IgD-negative memory B cell (primary cell): Measurements from ENCODE around the gene FARSA. TPM values are rescaled to one million over a fixed set of nuclear protein-coding genes. Genes with fewer than 3 reads are reported as not detected.
"Not testable (repeated sequence)": the region's sequence is repeated elsewhere in the genome, so short reads cannot be mapped to it uniquely, and the experiment has no call there.

Source experiments
- H3K27ac Mint-ChIP-seq, 3 donors: one replicate each; pipeline ENCODE4 v1.8.0; 2020 to 2022; ENCODE audit warnings: mild to moderate bottlenecking in 3 of 3, mixed read lengths in 3 of 3, moderate library complexity in 1 of 3
- H3K27me3 Mint-ChIP-seq: one replicate; pipeline ENCODE4 v1.8.0; 2021; ENCODE audit warnings: mixed read lengths
- H3K36me3 Mint-ChIP-seq: one replicate; pipeline ENCODE4 v1.8.0; 2020; ENCODE audit warnings: mild to moderate bottlenecking, mixed read lengths
- H3K4me1 Mint-ChIP-seq, 3 donors: one replicate each; pipeline ENCODE4 v1.8.0; 2020 to 2022; ENCODE audit warnings: mixed read lengths in 3 of 3, mild to moderate bottlenecking in 1 of 3
- H3K4me3 Mint-ChIP-seq, 4 donors: one replicate each; pipeline ENCODE4 v1.8.0; 2020 to 2022; ENCODE audit warnings: mild to moderate bottlenecking in 4 of 4, mixed read lengths in 4 of 4, moderate library complexity in 3 of 4
- H3K9me3 Mint-ChIP-seq, 3 donors: one replicate each; pipeline ENCODE4 v1.8.0; 2020 to 2021; ENCODE audit warnings: mixed read lengths in 3 of 3, mild to moderate bottlenecking in 1 of 3
- polyA plus RNA-seq: library from polyadenylated mRNA; unstranded; fragments of 300-500 nt; fragmentation: Illumina TruSeq; gene quantifications from one replicate; pipeline ENCODE4 v1.2.3, GENCODE V29; 2021

The FARSA gene
- polyA plus RNA-seq, 1 donor from 2014 or later: 56.8 TPM

- H3K4me3 Mint-ChIP-seq: no peak overlapping the region
- H3K9me3 Mint-ChIP-seq: no peaks in the 10 kb centered on the region
- no peaks in the 10 kb centered on the region for H3K27me3 Mint-ChIP-seq
- peaks cover under 1% of the 10 kb centered on the region for H3K36me3 Mint-ChIP-seq
- H3K4me1 Mint-ChIP-seq: no peaks in the 10 kb centered on the region
- no peak overlapping the region for H3K27ac Mint-ChIP-seq
Measured at GRCh38 chr19:12899891-12900518, 33.5 kb downstream of the FARSA start.

GRCh38 chr19:12896460-12896859, 37.1 kb downstream of the FARSA start:
- Mint-ChIP-seq H3K4me3 (no peak overlapping the region), H3K9me3 (no peaks in the 10 kb centered on the region), H3K27me3 (no peaks in the 10 kb centered on the region), H3K36me3 (peaks cover 4% of the 10 kb centered on the region), H3K27ac (no peak overlapping the region), H3K4me1 (peaks cover 0 to 7% (median 3%) of the 10 kb centered on the region in 3 donors)

- Mint-ChIP-seq H3K36me3 (peaks cover 6% of the 10 kb centered on the region), H3K9me3 (no peaks in the 10 kb centered on the region), H3K27ac (peak overlapping the region in 1 of 3 donors; percentile 66), H3K4me1 (peaks cover 14 to 19% (median 14%) of the 10 kb centered on the region in 3 donors), H3K27me3 (no peaks in the 10 kb centered on the region), H3K4me3 (peak overlapping the region in 3 of 4 donors; percentile 67 to 74 (median 73))
Measured at GRCh38 chr19:12893582-12893981, 39.9 kb downstream of the FARSA start.

- peak overlapping the region; percentile 94 to 97 (median 97) for H3K27ac Mint-ChIP-seq
- H3K4me3 Mint-ChIP-seq: peak overlapping the region; percentile 96 to 100 (median 100)
- H3K27me3 Mint-ChIP-seq: no peaks in the 10 kb centered on the region
- H3K36me3 Mint-ChIP-seq: peaks cover 6% of the 10 kb centered on the region
- no peaks in the 10 kb centered on the region for H3K9me3 Mint-ChIP-seq
- peaks cover 14 to 19% (median 17%) of the 10 kb centered on the region in 3 donors for H3K4me1 Mint-ChIP-seq
Measured at GRCh38 chr19:12891553-12892021, 41.9 kb downstream of the FARSA start.

GRCh38 chr19:12890787-12891552, 42.5 kb downstream of the FARSA start, which contains the start of gene GCDH:
TSS of gene GCDH (plus strand) at chr19:12891160. CDS start at chr19:12891305, 145 bp downstream.
- peak within 1 kb of the TSS; percentile 94 to 97 (median 97) for H3K27ac Mint-ChIP-seq
- no peaks in the 10 kb centered on the region for H3K27me3 Mint-ChIP-seq
- H3K4me1 Mint-ChIP-seq: peaks cover 14 to 19% (median 19%) of the 10 kb centered on the region in 3 donors

GRCh38 chr19:12890299-12890786, 43.2 kb downstream of the FARSA start:
- H3K4me3 Mint-ChIP-seq: peak overlapping the region; percentile 96 to 100 (median 100)
- H3K36me3 Mint-ChIP-seq, H3K9me3 Mint-ChIP-seq, H3K27me3 Mint-ChIP-seq: not testable (repeated sequence)
- peaks cover 14 to 19% (median 19%) of the 10 kb centered on the region in 3 donors for H3K4me1 Mint-ChIP-seq
- H3K27ac Mint-ChIP-seq: peak overlapping the region; percentile 94 to 97 (median 97)

More at GRCh38 chr19:12890787-12891552, 42.5 kb downstream of the FARSA start, which contains the start of gene GCDH:
- Mint-ChIP-seq H3K4me3 (peak within 1 kb of the TSS; percentile 96 to 100 (median 100)), H3K36me3 (peaks cover 6% of the 10 kb centered on the region), H3K9me3 (no peaks in the 10 kb centered on the region)

GRCh38 chr19:12888006-12888603, 45.4 kb downstream of the FARSA start:
- no peaks in the 10 kb centered on the region for H3K27me3 Mint-ChIP-seq
- peak overlapping the region in 1 of 3 donors; percentile 10 for H3K27ac Mint-ChIP-seq
- H3K36me3 Mint-ChIP-seq: peaks cover 2% of the 10 kb centered on the region
- peak overlapping the region in 3 of 4 donors; percentile 39 to 72 (median 47) for H3K4me3 Mint-ChIP-seq
- no peaks in the 10 kb centered on the region for H3K9me3 Mint-ChIP-seq
- peaks cover 18 to 24% (median 23%) of the 10 kb centered on the region in 3 donors for H3K4me1 Mint-ChIP-seq

- Mint-ChIP-seq H3K4me3 (peak within 1 kb of the TSS in 3 of 4 donors; percentile 72 to 83 (median 78)), H3K27ac (peak within 1 kb of the TSS in 2 of 3 donors; percentile 42 to 50), H3K27me3 (no peaks in the 10 kb centered on the region), H3K4me1 (peaks cover 18 to 24% (median 23%) of the 10 kb centered on the region in 3 donors), H3K36me3 (peaks cover 2% of the 10 kb centered on the region), H3K9me3 (peaks cover 0 to 6% (median 0%) of the 10 kb centered on the region in 3 donors)
Measured at GRCh38 chr19:12886969-12887747, 46.4 kb downstream of the FARSA start, which contains the start of gene KLF1. TSS of gene KLF1 (minus strand) at chr19:12887201. CDS start at chr19:12887140, 61 bp downstream.

- Mint-ChIP-seq H3K9me3 (peaks cover 0 to 7% (median 0%) of the 10 kb centered on the region in 3 donors), H3K27ac (peak overlapping the region in 2 of 3 donors; percentile 42 to 50), H3K4me1 (peaks cover 15 to 24% (median 18%) of the 10 kb centered on the region in 3 donors)
Measured at GRCh38 chr19:12886651-12886968, 46.9 kb downstream of the FARSA start.

GRCh38 chr19:12885749-12886650, 47.5 kb downstream of the FARSA start:
- Mint-ChIP-seq H3K27me3 (no peaks in the 10 kb centered on the region), H3K4me3 (peak overlapping the region in 3 of 4 donors; percentile 72 to 83 (median 78)), H3K27ac (peak overlapping the region in 2 of 3 donors; percentile 42 to 50), H3K36me3 (peaks cover under 1% of the 10 kb centered on the region), H3K4me1 (peaks cover 11 to 20% (median 13%) of the 10 kb centered on the region in 3 donors), H3K9me3 (peaks cover 0 to 9% (median 0%) of the 10 kb centered on the region in 3 donors)

More at GRCh38 chr19:12886651-12886968, 46.9 kb downstream of the FARSA start:
- Mint-ChIP-seq H3K27me3 (no peaks in the 10 kb centered on the region), H3K4me3 (peak overlapping the region in 3 of 4 donors; percentile 58 to 83 (median 72)), H3K36me3 (peaks cover 2% of the 10 kb centered on the region)

- H3K27me3 Mint-ChIP-seq: no peaks in the 10 kb centered on the region
- peaks cover 9 to 19% (median 9%) of the 10 kb centered on the region in 3 donors for H3K4me1 Mint-ChIP-seq
- no peaks in the 10 kb centered on the region for H3K36me3 Mint-ChIP-seq
- H3K9me3 Mint-ChIP-seq: peaks cover 0 to 9% (median 0%) of the 10 kb centered on the region in 3 donors
- peak overlapping the region in 1 of 3 donors; percentile 98 for H3K27ac Mint-ChIP-seq
- H3K4me3 Mint-ChIP-seq: peak overlapping the region; percentile 80 to 96 (median 88)
Measured at GRCh38 chr19:12884926-12885748, 48.4 kb downstream of the FARSA start.

- Mint-ChIP-seq H3K9me3 (peaks cover 0 to 9% (median 0%) of the 10 kb centered on the region in 3 donors), H3K4me3 (peak overlapping the region; percentile 16 to 96 (median 88)), H3K4me1 (peaks cover 10 to 19% (median 11%) of the 10 kb centered on the region in 3 donors), H3K27ac (peak overlapping the region in 1 of 3 donors; percentile 98), H3K27me3 (no peaks in the 10 kb centered on the region), H3K36me3 (no peaks in the 10 kb centered on the region)
Measured at GRCh38 chr19:12884627-12884925, 48.9 kb downstream of the FARSA start.
